OCI-LY3 (cell line): ENCODE measurements around the gene ZEB2.
A peak's percentile ranks its signal among the peaks of the same experiment; 100 is the strongest.

ENCODE experiments used
- H2AFZ ChIP-seq: fragments of 200-600, 300-600 bp; shearing (Covaris generic); 2 replicates; pipeline ENCODE4 v1.6.0; 2014; ENCODE audit warnings: antibody characterized with exemption, low read depth, low read length
- H3K27ac ChIP-seq: fragments of 200-600, 300-600 bp; sonication (generic); 2 replicates; pipeline ENCODE4 v1.5.1; 2014; ENCODE audit warnings: mild to moderate bottlenecking, low read length, moderate library complexity, mixed read lengths
- H3K27me3 ChIP-seq: fragments of 200-600, 300-600 bp; sonication (generic); 2 replicates; pipeline ENCODE4 v1.6.1; 2014; ENCODE audit warnings: low read depth, low read length, mixed read lengths
- H3K36me3 ChIP-seq: fragments of 200-600, 300-600 bp; sonication (generic); replicated peaks from 2 replicates; pipeline ENCODE3; 2014; ENCODE audit warnings: low read depth, low read length, mixed read lengths
- H3K4me1 ChIP-seq: fragments of 300-600, 200-600 bp; sonication (generic); 2 replicates; pipeline ENCODE4 v1.6.1; 2014; ENCODE audit warnings: low read length, mixed read lengths
- H3K4me2 ChIP-seq: fragments of 200-600, 300-600 bp; sonication (generic); 2 replicates; pipeline ENCODE4 v1.6.1; 2014; ENCODE audit warnings: low read length, mixed read lengths
- H3K4me3 ChIP-seq: fragments of 300-600, 200-600 bp; sonication (generic); 2 replicates; pipeline ENCODE4 v1.5.1; 2014; ENCODE audit warnings: antibody characterized with exemption, mild to moderate bottlenecking, low read length, moderate library complexity
- H3K79me2 ChIP-seq: fragments of 300-600, 200-600 bp; shearing (Covaris generic); 2 replicates; pipeline ENCODE4 v1.6.1; 2014; ENCODE audit warnings: mild to moderate bottlenecking, low read length, mixed read lengths
- H3K9ac ChIP-seq: fragments of 300-600, 200-600 bp; shearing (Covaris generic); 2 replicates; pipeline ENCODE4 v1.6.0; 2014; ENCODE audit warnings: mild to moderate bottlenecking, low read length, moderate library complexity
- H3K9me3 ChIP-seq: fragments of 200-600, 300-600 bp; shearing (Covaris generic); 2 replicates; pipeline ENCODE4 v1.6.1; 2014; ENCODE audit warnings: low read length, mixed read lengths; ENCODE audit not compliant: insufficient read depth
- H4K20me1 ChIP-seq: fragments of 200-600, 300-600 bp; sonication (generic); 2 replicates; pipeline ENCODE4 v1.6.1; 2016; ENCODE audit warnings: low read length, mixed read lengths; ENCODE audit not compliant: insufficient read depth
- EZH2phosphoT487 ChIP-seq: fragments of 200-600 bp; shearing (Covaris generic); IDR thresholded peaks from 2 replicates; pipeline ENCODE4 v1.6.1; 2018; ENCODE audit warnings: antibody characterized with exemption, mixed run types, low read depth
- TF ChIP-seq, protein P1 (sequence below): fragments of 200-600, 300-600 bp; sonication (generic); IDR thresholded peaks from 2 replicates; pipeline ENCODE4 v1.5.1; 2014; ENCODE audit warnings: antibody characterized with exemption, low read length, low read depth

The ZEB2 gene

DNA sequence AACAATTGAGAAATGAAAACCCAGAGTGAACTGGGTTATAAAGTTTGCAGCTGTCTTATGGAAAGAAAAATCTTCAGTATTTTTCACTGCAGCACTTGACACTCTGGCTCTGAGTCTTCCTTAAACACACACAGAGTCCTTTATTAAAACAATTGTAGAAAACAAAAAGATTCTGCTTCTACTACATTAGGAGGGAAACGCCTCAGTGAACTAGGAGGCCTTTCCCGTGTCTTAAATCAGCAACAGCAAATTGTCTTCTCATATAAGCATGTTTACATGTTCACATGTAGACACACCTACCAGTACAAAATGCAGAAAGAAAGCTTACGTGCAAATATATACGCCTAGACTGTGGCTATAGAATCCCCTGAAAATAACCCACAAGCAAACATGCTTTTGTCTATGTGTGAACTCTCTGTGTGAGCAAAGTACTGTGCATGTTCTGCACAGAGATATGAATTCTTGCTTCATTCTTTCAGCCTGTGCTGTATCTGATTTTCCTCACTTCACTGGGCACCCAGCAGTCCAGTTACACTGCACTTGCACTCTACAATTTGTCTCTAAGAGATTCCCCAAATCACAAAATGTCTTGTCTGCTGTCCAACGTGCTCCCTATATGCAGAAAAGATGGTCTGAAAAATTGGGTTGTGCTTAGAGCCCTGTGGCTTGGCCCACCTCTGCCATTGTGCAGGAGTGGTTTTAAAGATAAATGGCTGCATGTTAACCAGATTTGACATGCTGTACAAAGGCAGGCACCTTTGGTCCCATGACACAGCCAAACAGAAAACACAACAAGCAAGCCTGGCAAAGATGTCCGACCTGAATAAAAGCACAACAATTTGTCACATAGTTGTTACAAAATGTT is 24.5 kb downstream of the ZEB2 start:
- Histone ChIP-seq H3K27ac (no peak overlapping the region), H3K9me3 (no peaks in the 10 kb centered on the region), H3K27me3 (peaks cover 20% of the 10 kb centered on the region; the same call in 1 of the 2 replicates), H4K20me1 (peaks cover 75% of the 10 kb centered on the region), H3K4me1 (peaks cover 30% of the 10 kb centered on the region), H3K4me2 (no peak overlapping the region), H3K36me3 (peaks cover 4% of the 10 kb centered on the region), H3K79me2 (peaks cover 25% of the 10 kb centered on the region), H2AFZ (no peak overlapping the region), H3K9ac (no peak overlapping the region), H3K4me3 (no peak overlapping the region)
- TF ChIP-seq EZH2phosphoT487 = no peak
- TF ChIP-seq, protein P1, sequence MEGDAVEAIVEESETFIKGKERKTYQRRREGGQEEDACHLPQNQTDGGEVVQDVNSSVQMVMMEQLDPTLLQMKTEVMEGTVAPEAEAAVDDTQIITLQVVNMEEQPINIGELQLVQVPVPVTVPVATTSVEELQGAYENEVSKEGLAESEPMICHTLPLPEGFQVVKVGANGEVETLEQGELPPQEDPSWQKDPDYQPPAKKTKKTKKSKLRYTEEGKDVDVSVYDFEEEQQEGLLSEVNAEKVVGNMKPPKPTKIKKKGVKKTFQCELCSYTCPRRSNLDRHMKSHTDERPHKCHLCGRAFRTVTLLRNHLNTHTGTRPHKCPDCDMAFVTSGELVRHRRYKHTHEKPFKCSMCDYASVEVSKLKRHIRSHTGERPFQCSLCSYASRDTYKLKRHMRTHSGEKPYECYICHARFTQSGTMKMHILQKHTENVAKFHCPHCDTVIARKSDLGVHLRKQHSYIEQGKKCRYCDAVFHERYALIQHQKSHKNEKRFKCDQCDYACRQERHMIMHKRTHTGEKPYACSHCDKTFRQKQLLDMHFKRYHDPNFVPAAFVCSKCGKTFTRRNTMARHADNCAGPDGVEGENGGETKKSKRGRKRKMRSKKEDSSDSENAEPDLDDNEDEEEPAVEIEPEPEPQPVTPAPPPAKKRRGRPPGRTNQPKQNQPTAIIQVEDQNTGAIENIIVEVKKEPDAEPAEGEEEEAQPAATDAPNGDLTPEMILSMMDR = no peak

GRCh38 chr2:144493027-144493809 is 26.7 kb downstream of the ZEB2 start:
- Histone ChIP-seq H3K4me3 (no peak overlapping the region), H3K27ac (no peak overlapping the region), H3K27me3 (peaks cover 20% of the 10 kb centered on the region; the same call in 1 of the 2 replicates), H4K20me1 (peaks cover 77% of the 10 kb centered on the region), H3K4me1 (peaks cover 32% of the 10 kb centered on the region), H3K9ac (no peak overlapping the region), H3K4me2 (peak overlapping the region; percentile 37), H3K36me3 (peaks cover 1% of the 10 kb centered on the region), H2AFZ (no peak overlapping the region), H3K9me3 (no peaks in the 10 kb centered on the region), H3K79me2 (peaks cover 30% of the 10 kb centered on the region)
- TF ChIP-seq EZH2phosphoT487 = no peak
- TF ChIP-seq, protein P1 = no peak

- H3K4me1 ChIP-seq = peaks cover 32% of the 10 kb centered on the region
- H3K4me3 ChIP-seq = peak overlapping the region; percentile 66
- peak overlapping the region; percentile 64 for H3K4me2 ChIP-seq
- no peaks in the 10 kb centered on the region for H3K9me3 ChIP-seq
- no peak overlapping the region for H3K27ac ChIP-seq
- no peak overlapping the region for H3K9ac ChIP-seq
- H2AFZ ChIP-seq = no peak overlapping the region
- no peaks in the 10 kb centered on the region for H3K36me3 ChIP-seq
- H4K20me1 ChIP-seq = peaks cover 60% of the 10 kb centered on the region
- peaks cover 21% of the 10 kb centered on the region for H3K79me2 ChIP-seq
- peaks cover 20% of the 10 kb centered on the region; the same call in 1 of the 2 replicates for H3K27me3 ChIP-seq
- TF ChIP-seq EZH2phosphoT487 = no peak
- TF ChIP-seq, protein P1 = no peak
Measured at GRCh38 chr2:144490857-144491256, 29.1 kb downstream of the ZEB2 start.

- H2AFZ ChIP-seq = no peak overlapping the region
- H4K20me1 ChIP-seq = peaks cover 51% of the 10 kb centered on the region
- H3K79me2 ChIP-seq = peaks cover 16% of the 10 kb centered on the region
- H3K4me1 ChIP-seq = peaks cover 32% of the 10 kb centered on the region
- peaks cover 14% of the 10 kb centered on the region; the same call in 1 of the 2 replicates for H3K27me3 ChIP-seq
- H3K4me2 ChIP-seq = no peak overlapping the region
- H3K4me3 ChIP-seq = no peak overlapping the region
- no peak overlapping the region for H3K9ac ChIP-seq
- H3K9me3 ChIP-seq = no peaks in the 10 kb centered on the region
- no peak overlapping the region for H3K27ac ChIP-seq
- TF ChIP-seq EZH2phosphoT487 = no peak
- TF ChIP-seq, protein P1 = no peak
- no peaks in the 10 kb centered on the region for H3K36me3 ChIP-seq
Measured at GRCh38 chr2:144490017-144490416, 29.9 kb downstream of the ZEB2 start.
